GM18526 (cell line): Measurements from ENCODE around the gene SMAD7.

Experiments
- POLR2A ChIP-seq: IDR thresholded peaks from 3 replicates; pipeline ENCODE4 v1.6.1; 2011; ENCODE audit not compliant: insufficient read length; ENCODE audit errors: extremely low read depth

Gene SMAD7

GRCh38 chr18:48897531-48897930 is 53.2 kb downstream of the SMAD7 start:
- no peak for TF ChIP-seq POLR2A

DNA sequence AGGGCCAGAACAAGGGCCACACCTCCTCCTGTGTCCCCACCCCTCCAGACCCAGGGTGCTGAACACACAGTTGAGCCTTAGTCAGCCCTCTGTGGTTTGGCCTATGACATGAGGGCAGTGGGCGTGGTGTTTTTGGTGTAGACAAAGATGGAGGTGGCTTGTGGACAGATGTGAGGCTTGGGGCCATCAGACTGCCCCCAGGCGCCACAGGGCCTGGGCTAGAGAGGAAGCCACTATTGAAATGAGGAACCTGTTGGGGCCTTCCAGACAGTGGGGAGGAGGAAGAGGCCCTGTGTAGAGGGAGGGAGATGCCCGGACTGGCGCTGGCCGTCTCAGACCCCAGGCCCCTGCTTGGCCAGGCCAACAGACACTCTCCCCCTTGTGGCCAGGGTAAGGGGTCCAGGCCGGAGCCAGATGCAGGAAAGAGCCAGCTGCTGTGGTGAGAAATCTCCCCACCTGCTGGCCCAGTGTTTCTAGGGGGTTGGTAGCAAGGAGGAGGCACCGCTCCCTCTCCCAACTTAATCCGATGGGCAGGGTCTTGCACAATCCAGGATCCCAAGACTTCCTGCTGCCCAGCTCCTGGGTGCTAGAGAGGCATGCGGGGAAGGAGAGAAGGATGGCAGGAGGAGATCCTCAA is 53.8 kb downstream of the SMAD7 start:
- TF ChIP-seq POLR2A, result no peak

DNA sequence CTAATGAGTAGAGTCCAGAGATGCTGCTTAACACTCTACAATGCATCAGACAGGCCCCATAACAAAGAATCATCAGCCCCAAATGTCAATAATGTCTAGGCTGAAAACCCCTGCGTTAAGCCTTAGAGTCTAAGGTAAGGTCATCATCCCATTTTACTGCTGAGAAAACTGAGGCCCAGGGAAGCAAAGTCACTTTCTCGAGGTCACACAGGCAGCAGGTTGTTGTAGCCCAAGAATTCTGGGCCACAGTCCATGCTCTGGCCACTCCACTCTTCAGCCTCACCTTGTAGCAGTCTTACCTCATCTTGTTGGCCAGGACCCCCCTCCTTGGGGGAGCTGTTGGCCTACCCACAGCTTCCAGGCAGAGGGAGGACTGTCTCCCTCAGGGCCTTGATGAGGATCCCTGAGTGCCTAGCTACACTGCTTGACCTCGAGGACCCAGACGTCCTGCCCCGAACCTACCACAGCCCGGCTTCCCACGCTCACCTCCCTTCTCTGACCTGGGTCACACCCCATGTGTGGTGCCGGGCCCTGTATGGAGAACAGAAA is 54.4 kb downstream of the SMAD7 start:
- no peak for TF ChIP-seq POLR2A

GRCh38 chr18:48894799-48895346 is 55.9 kb downstream of the SMAD7 start:
- no peak for TF ChIP-seq POLR2A

GRCh38 chr18:48893608-48894600 is 56.9 kb downstream of the SMAD7 start:
- no peak for TF ChIP-seq POLR2A

GRCh38 chr18:48893061-48893607 is 57.6 kb downstream of the SMAD7 start:
- no peak for TF ChIP-seq POLR2A

DNA sequence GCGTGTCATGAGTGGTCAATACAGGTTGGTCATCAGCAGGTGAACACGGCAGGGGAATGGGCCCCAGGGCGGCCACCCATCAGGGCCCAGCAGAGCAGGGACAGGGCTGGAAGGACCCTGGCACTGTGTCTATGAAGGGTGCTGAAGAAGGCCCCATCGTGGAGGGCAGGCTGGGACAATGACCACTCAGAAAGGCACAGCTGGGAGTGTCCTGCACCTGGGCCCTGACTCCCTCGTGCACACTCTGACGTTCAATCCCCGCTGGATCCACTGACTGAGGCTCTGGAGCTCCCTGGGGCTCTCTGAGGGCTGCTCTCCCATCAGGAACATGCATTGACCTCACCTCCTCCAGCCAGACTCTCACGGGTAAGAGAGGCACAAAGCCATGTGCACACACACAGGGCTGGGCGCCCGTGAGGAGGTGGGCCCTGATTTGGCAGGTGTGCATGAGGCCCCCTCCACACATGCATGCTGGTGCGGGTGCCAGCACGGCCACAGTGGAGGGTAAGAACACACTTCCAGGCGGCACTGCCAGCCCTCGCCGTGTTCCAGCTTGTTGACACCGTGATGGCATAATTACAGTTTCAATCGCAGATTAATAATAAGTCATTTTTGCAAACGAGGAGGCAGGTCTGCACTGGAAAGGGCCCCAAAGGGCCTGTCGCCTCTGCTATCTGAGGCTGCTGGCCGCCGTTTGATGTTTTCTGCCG is 58.5 kb downstream of the SMAD7 start:
- TF ChIP-seq POLR2A, result no peak

DNA sequence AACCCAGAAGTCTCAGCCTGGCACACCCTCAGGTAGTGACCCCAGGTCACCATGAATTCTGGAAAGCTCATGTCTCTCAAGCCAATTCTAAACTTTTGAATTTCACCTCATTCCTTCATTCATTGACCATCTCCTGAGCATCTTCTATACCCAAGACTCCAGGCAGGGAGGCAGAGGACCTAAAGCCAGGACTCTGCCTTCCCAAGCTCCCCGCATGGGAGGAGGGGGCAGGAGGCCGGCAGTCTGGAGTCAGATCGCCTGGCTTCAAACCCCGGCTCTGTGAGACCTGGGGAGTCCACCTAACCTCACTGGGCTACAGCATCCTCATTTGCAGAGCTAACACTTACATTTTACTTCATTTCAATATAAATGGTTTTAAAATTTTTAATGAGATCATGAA is 59.0 kb downstream of the SMAD7 start:
- no peak for TF ChIP-seq POLR2A

DNA sequence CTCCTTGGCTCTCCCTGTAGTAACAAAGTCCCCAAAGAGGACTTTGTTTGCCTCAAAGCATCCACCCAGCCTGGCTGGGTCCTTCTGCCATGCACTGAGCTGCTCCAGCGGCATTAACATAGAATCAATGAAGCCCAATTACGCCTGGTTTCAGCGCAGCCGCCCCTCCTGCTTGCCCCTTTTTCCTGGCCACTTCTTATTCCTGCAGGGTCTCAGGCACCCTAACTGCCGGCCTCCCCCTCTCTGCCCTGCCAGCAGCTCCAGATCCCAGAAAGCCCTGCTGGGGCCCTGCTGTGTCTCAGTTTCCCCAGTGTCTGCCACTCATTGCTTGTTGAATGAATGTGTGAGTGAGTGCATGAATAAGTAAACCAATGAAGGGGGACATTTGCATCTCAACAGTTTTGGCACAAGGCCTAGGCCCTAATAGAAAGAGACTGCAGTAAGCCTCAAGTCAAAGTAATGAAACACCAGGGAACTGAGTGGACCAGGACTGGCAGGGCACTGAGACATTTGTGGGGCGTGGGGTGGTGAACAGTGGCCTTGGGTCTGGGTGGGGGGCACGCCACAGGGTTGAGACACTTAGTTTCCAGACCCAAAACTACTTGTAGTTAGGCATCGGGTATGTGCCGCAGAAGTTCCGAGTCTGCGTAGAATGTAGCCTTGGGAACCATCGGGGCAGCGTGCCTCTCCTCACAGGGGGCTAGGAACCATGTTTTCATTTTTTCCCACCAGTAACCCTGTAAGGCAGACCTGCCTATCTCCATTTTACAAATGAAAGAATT is 60.6 kb downstream of the SMAD7 start:
- TF ChIP-seq POLR2A, result no peak

DNA sequence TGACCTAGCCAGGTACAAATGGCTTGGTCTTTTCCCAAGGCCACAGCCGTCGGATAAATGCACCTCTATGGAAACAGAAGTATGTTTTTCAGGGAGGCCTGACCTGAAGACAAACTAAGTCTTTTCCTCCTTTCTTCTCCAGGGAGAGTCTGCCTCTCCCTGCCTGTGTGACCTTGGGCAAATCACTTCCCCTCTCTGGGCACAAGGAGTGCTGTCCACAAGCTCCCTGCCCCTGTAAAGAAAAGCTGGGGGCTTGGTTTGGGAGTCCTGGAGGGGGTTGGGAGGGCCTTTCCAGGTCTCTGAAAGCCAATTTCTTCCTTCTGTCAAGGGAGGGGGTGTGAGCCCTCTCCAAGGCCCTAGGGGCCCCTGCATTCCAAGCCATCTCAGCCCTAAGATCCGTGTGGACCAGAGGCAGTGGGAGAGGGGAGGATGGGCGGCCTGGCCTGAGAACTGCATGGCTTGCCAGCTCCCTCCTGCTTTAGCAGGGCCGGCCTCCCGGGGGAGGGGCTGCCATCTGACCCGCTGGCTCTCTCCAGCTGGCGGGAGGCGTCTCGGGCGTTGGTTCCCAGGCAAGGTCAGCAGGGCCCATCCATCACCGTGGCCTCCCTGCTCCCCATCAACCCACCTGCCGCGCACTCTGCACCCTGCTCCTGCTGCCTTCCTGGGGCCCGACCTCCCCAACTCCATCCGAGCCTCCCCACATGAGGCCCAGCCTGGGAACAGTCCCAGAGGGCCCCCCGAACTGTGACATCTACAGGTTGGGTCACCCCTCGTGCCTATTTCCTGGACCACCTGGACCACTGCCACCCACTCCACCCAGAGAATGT is 61.4 kb downstream of the SMAD7 start:
- no peak for TF ChIP-seq POLR2A

GRCh38 chr18:48888773-48889080 is 62.0 kb downstream of the SMAD7 start:
- no peak for TF ChIP-seq POLR2A

DNA sequence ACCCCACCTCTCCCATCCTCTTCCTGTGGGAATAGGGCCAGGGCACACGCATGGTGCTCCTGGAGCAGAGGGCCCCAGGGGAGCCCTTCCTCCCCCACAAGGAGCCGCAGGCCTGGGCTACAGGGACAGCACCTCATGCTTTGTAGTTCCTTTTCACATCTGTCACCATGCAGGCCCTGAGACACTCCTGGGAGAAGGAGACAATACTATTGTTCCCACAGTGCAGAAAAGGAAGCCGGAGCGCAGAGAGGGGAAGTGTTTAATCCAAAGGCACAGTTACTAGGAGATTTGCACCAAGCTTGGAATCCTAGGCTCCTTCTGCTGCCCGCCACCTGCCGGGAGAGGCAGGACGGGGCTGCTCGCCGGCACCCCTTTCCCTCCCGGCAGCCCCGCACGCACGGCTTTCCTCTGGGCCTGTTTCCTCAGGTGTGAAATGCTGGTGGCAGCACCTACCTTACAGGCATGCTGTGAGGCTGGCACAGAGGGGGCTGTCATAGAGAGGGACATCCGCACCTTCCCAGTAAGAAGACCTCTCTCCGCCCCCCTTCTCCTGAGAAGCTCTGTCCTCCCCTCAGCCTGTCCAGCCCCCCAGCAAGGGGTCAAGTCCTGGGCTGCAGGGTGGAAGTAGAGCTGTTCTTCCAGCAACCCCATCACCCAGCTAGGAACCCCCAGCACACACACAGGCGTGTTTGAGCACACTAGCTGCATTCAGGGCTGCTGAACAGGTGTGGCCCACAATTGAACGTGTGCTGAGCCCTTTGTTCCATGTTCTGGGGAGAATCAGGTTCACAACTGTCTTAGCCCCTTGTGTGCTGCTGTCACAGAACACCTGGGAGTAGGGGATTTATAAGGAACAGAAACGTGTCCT is 62.6 kb downstream of the SMAD7 start:
- no peak for TF ChIP-seq POLR2A
